ENCODE data around the gene PPM1E.
A peak's percentile ranks its signal among the peaks of the same experiment; 100 is the strongest.

The PPM1E gene

GRCh38 chr17:58802188-58802587, 46.5 kb downstream of the PPM1E start:
- no peak for TF ChIP-seq ZFX (IDR thresholded peaks at IDR 0.05; ENCODE audit: borderline replicate concordance)
- TF ChIP-seq CTCF (IDR thresholded peaks at IDR 0.05), result no peak
- H3K27ac ChIP-seq, result no peak overlapping the region

GRCh38 chr17:58806046-58806445, 50.4 kb downstream of the PPM1E start:
- no peak for TF ChIP-seq ZFX (IDR thresholded peaks at IDR 0.05; ENCODE audit: borderline replicate concordance)
- no peak for TF ChIP-seq CTCF (IDR thresholded peaks at IDR 0.05)
- no peak overlapping the region for H3K27ac ChIP-seq

GRCh38 chr17:58808609-58809563, 53.2 kb downstream of the PPM1E start:
- no peak overlapping the region for H3K27ac ChIP-seq
- TF ChIP-seq ZFX (IDR thresholded peaks at IDR 0.05; ENCODE audit: borderline replicate concordance) (no peak), CTCF (IDR thresholded peaks at IDR 0.05) (no peak)

GRCh38 chr17:58809564-58809936, 53.9 kb downstream of the PPM1E start:
- no peak overlapping the region for H3K27ac ChIP-seq
- TF ChIP-seq ZFX (IDR thresholded peaks at IDR 0.05; ENCODE audit: borderline replicate concordance) (no peak), CTCF (IDR thresholded peaks at IDR 0.05) (no peak)

GRCh38 chr17:58811290-58811689, 55.6 kb downstream of the PPM1E start:
- TF ChIP-seq CTCF (IDR thresholded peaks at IDR 0.05), result no peak
- TF ChIP-seq ZFX (IDR thresholded peaks at IDR 0.05; ENCODE audit: borderline replicate concordance), result no peak
- H3K27ac ChIP-seq, result no peak overlapping the region

GRCh38 chr17:58813712-58814111, 58.1 kb downstream of the PPM1E start:
- peak overlapping the region; percentile 50 for H3K27ac ChIP-seq
- no peak for TF ChIP-seq ZFX (IDR thresholded peaks at IDR 0.05; ENCODE audit: borderline replicate concordance)
- TF ChIP-seq CTCF (IDR thresholded peaks at IDR 0.05), result no peak

- no peak overlapping the region for H3K27ac ChIP-seq
- TF ChIP-seq CTCF (IDR thresholded peaks at IDR 0.05) (no peak), ZFX (IDR thresholded peaks at IDR 0.05; ENCODE audit: borderline replicate concordance) (no peak)
Measured at GRCh38 chr17:58818654-58819053, 63.0 kb downstream of the PPM1E start.

All from 22Rv1 (cell line).